ENCODE data around the gene ARL17A.
"Not testable (repeated sequence)": the region's sequence is repeated elsewhere in the genome, so short reads cannot be mapped to it uniquely, and the experiment has no call there.

ARL17A gene

DNA sequence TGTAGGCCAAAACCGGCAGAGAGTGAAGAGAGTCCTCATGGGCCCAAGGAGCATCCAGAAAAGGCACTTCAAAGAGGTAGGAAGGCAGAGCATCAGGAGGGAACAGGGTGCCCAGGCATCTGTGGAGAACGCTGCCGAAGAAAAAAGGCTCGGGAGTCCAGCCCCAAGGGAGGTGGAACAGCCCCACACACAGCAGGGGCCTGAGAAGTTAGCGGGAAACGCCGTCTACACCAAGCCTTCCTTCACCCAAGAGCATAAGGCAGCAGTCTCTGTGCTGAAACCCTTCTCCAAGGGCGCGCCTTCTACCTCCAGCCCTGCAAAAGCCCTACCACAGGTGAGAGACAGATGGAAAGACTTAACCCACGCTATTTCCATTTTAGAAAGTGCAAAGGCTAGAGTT is 30.9 kb downstream of the ARL17A start:
- DNase-seq (ENCODE audit: low spot score), result not testable (repeated sequence)

GRCh38 chr17:46534716-46535115 is 44.8 kb downstream of the ARL17A start:
- not testable (repeated sequence) for DNase-seq (ENCODE audit: low spot score)

GRCh38 chr17:46512168-46512567 is 67.3 kb downstream of the ARL17A start, which contains the start of gene LRRC37A2:
LRRC37A2 (plus strand) TSS chr17:46512468; CDS start chr17:46512713, 245 bp downstream.
- DNase-seq (ENCODE audit: low spot score), result not testable (repeated sequence)

DNA sequence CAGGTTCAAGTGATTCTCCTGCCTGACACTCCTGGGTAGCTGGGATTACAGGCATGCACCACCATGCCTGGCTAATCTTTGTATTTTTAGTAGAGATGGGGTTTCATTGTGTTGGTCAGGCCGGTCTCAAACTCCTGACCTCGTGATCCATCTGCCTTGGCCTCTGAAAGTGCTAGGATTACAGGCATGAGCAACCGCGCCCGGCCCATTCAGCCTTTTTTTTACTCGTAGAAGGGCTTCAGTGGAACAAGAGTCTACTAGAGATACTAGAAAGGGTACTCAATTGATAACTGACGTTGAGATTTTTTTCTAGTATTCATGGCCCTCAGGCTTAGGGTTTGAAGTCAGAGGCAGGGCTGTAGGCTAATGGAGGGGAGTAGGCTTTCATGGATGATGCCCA is 73.6 kb downstream of the ARL17A start:
- not testable (repeated sequence) for DNase-seq (ENCODE audit: low spot score)

DNA sequence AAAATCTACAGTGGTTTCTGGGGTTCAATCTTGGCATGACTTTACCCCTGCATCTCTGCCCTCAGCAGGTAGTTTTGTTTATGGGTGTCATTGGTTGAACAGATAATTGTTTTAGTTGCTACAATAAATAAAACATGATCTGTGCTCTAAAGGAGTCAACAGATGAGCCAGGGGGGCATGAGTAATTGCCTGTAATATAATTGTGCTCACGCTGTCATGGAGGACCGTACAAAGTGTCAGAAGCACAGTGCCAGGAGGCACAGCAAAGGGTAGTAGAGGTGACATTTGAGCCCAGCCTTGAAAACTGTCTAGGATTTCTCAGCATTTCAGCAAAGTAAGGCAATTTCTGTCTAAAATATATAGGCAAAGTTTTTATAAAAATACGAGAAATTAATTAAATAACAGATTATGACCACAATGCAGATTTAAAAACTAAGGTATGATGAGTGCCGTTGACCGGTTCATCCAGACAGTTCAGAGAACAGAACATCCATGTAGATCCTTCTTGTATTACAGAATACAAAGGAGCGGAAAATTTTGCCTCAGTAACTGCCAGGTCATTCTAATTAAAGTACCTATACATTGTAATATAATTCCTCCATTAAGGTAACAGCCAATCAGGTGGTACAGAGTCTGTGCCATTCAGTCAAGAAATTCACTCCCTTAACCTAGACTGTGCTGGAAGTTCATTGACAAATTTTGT is 79.9 kb downstream of the ARL17A start:
- DNase-seq (ENCODE audit: low spot score), result not testable (repeated sequence)

GRCh38 chr17:46492021-46492420 is 87.5 kb downstream of the ARL17A start:
- DNase-seq (ENCODE audit: low spot score), result not testable (repeated sequence)

- DNase-seq (ENCODE audit: low spot score), result not testable (repeated sequence)
Measured at GRCh38 chr17:46481310-46481709, 98.2 kb downstream of the ARL17A start.

- not testable (repeated sequence) for DNase-seq (ENCODE audit: low spot score)
Measured at GRCh38 chr17:46478823-46479222, 100.7 kb downstream of the ARL17A start.

GRCh38 chr17:46475583-46475982 is 103.9 kb downstream of the ARL17A start:
- not testable (repeated sequence) for DNase-seq (ENCODE audit: low spot score)

- not testable (repeated sequence) for DNase-seq (ENCODE audit: low spot score)
Measured at GRCh38 chr17:46474489-46474888, 105.0 kb downstream of the ARL17A start.

GRCh38 chr17:46467618-46468017 is 111.9 kb downstream of the ARL17A start:
- not testable (repeated sequence) for DNase-seq (ENCODE audit: low spot score)
